Cardiac fibroblast (primary cell): ENCODE data around the gene CGGBP1.

Experiments
- DNase-seq, 2 donors: peaks; one replicate each; pipeline versions ENCODE4 v3.0.0 to v3.0.0-alpha.2; 2010; ENCODE audit warnings: low read depth in 2 of 2
- H3K4me3 ChIP-seq, 2 donors: replicated peaks in 1 of 2; 1 replicate in 1 of 2; 2 replicates in 1 of 2; pipeline ENCODE4 v1.5.1; 2011; ENCODE audit warnings: low read depth in 2 of 2, low read length in 2 of 2, mild to moderate bottlenecking in 2 of 2, moderate library complexity in 1 of 2
- TF ChIP-seq, protein P1 (sequence below): IDR thresholded peaks from one replicate; pipeline ENCODE4 v1.5.1; 2011; ENCODE audit warnings: low read depth, mild to moderate bottlenecking, low read length, inconsistent platforms

CGGBP1 gene

DNA sequence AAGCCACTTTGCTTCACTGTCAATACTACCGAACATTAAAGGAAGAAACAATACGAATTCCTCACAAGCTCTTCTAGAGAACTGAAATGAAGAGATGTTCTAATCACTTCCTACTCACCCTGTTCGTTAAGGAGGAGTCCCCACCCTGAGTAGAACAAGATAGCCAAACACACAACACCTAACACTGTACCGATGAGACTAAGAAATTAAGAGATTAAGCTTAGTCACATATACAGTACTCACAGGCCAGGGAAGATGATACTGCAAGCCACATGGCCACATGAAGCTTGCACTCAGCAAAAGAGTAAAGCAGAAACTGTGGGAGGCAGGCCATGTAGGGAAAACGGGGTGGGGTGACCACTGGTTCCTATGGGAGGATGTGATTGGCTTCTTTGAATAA lies 48.0 kb downstream of the CGGBP1 start:
- no peak for DNase-seq
- TF ChIP-seq, protein P1, sequence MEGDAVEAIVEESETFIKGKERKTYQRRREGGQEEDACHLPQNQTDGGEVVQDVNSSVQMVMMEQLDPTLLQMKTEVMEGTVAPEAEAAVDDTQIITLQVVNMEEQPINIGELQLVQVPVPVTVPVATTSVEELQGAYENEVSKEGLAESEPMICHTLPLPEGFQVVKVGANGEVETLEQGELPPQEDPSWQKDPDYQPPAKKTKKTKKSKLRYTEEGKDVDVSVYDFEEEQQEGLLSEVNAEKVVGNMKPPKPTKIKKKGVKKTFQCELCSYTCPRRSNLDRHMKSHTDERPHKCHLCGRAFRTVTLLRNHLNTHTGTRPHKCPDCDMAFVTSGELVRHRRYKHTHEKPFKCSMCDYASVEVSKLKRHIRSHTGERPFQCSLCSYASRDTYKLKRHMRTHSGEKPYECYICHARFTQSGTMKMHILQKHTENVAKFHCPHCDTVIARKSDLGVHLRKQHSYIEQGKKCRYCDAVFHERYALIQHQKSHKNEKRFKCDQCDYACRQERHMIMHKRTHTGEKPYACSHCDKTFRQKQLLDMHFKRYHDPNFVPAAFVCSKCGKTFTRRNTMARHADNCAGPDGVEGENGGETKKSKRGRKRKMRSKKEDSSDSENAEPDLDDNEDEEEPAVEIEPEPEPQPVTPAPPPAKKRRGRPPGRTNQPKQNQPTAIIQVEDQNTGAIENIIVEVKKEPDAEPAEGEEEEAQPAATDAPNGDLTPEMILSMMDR, result no peak
- H3K4me3 ChIP-seq, result no peak overlapping the region

DNA sequence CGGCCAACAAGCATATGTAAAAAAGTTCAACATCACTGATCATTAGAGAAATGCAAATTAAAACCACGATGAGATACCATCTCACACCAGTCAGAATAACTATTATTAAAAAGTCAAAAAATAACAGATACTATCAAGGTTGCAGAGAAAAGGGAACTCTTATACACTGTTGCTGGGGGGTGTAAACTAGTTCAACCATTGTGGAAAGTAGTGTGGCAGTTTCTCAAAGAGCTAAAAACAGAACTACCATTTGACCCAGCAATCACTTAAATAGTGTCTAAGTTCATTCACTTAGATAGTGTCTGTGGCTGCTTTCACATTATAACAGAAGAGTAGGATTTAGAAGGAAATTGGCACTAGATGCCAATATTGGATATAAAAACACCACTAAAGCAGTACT lies 49.7 kb downstream of the CGGBP1 start:
- H3K4me3 ChIP-seq, result no peak overlapping the region
- TF ChIP-seq, protein P1, result no peak
- no peak for DNase-seq

DNA sequence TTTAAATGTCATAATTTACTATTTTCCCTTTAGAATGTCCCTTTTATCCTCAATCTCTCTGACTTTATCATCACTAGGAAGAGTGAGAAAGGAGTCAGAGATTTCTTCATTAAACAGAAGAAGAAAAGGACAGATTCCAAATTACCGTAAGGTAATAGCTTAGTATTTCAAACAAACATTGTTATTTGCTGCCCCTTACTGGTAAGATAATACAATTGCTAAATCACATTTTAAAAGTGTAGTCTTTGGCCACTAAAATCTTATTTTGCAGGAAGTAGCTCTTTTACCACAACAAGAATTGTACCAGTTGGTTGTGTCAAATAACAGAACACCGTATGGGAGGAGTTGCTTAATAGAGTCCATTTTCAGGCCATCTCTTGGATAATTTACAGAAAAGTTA lies 53.7 kb downstream of the CGGBP1 start:
- TF ChIP-seq, protein P1, result peak; percentile 38
- DNase-seq, result peak; percentile 61 to 62
- no peak overlapping the region for H3K4me3 ChIP-seq

DNA sequence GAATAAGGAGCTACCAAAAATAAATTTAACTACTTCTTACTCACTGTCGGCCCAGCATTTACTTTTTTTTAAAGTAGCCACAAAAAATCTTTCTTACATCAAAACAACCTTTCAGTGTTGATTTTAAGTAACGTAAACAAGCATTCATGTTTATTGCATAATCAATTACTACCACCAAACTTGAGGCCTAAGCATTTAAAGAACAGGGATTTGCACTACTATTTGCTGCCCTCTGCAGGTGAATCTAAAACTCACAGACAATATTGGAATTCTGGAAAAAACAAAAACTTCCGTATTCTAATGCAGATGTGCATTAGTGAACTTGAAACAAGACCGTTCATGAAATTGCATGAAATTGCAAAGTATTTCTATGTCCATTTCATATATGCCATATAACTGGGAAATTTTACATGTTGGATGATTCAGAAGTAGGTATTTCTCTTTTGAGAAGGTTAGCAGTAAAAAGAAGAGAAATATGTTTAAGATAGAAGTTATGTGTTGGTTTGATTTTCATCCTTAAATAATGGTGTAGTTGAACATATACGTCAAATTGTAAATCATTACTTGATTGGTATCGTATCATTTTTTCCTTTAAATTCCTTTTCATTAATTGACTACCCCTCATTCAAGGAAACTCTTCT lies 55.6 kb downstream of the CGGBP1 start:
- no peak overlapping the region for H3K4me3 ChIP-seq
- TF ChIP-seq, protein P1, result peak; percentile 67
- peak; percentile 73 to 81 for DNase-seq

DNA sequence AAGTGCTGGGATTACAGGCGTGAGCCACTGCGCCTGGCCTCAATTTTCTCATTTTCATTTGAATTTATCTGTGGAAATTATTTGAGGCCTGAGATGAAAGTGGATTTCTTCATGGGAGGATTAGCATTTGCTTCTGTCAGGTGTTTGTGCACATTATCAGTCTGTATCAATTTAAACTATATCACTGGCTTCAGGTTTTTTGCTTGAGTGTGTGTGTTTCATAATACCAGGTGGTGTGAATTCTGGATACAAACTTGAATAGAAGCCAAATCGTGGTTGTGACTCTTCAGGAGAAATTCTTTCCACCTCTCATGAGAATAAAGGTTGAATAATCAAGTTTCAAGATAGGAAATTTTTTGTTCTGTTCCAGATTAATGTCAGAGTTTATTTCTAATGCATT lies 56.4 kb downstream of the CGGBP1 start:
- DNase-seq, result peak in 1 of 2 donors; percentile 8
- TF ChIP-seq, protein P1, result no peak
- no peak overlapping the region for H3K4me3 ChIP-seq
